Measurements from ENCODE around the gene EFHD1.
"Not testable (repeated sequence)": the region's sequence is repeated elsewhere in the genome, so short reads cannot be mapped to it uniquely, and the experiment has no call there.

The EFHD1 gene

GRCh38 chr2:232653441-232653840 is 20.0 kb downstream of the EFHD1 start:
- DNase-seq, result no peak

GRCh38 chr2:232655392-232655791 is 22.0 kb downstream of the EFHD1 start:
- no peak for DNase-seq

GRCh38 chr2:232658217-232658785 is 24.9 kb downstream of the EFHD1 start:
- DNase-seq, result no peak

- DNase-seq, result no peak
Measured at GRCh38 chr2:232659359-232659758, 26.0 kb downstream of the EFHD1 start.

- DNase-seq, result no peak
Measured at GRCh38 chr2:232662486-232663260, 29.3 kb downstream of the EFHD1 start.

GRCh38 chr2:232666051-232666805 is 32.8 kb downstream of the EFHD1 start:
- no peak for DNase-seq

GRCh38 chr2:232667989-232668583 is 34.7 kb downstream of the EFHD1 start:
- peak; percentile 72 to 87 for DNase-seq

- peak in 1 of 2 experiments; percentile 44 for DNase-seq
Measured at GRCh38 chr2:232668805-232669444, 35.5 kb downstream of the EFHD1 start.

- DNase-seq, result no peak
Measured at GRCh38 chr2:232672588-232672987, 39.2 kb downstream of the EFHD1 start.

- DNase-seq, result peak; percentile 75 to 86
Measured at GRCh38 chr2:232674491-232674890, 41.1 kb downstream of the EFHD1 start.

- DNase-seq, result no peak
Measured at GRCh38 chr2:232675381-232675780, 42.0 kb downstream of the EFHD1 start.

GRCh38 chr2:232680006-232680405 is 46.6 kb downstream of the EFHD1 start:
- no peak for DNase-seq

GRCh38 chr2:232681527-232681926 is 48.1 kb downstream of the EFHD1 start:
- DNase-seq, result no peak

GRCh38 chr2:232683368-232683767 is 50.0 kb downstream of the EFHD1 start:
- DNase-seq, result no peak

- DNase-seq, result not testable (repeated sequence)
Measured at GRCh38 chr2:232685391-232685790, 52.0 kb downstream of the EFHD1 start.

- no peak for DNase-seq
Measured at GRCh38 chr2:232687382-232688160, 54.2 kb downstream of the EFHD1 start.

- no peak for DNase-seq
Measured at GRCh38 chr2:232688201-232688600, 54.8 kb downstream of the EFHD1 start.

GRCh38 chr2:232689152-232689910 is 55.9 kb downstream of the EFHD1 start:
- peak; percentile 60 to 83 for DNase-seq

GRCh38 chr2:232691117-232691516 is 57.7 kb downstream of the EFHD1 start:
- DNase-seq, result not testable (repeated sequence)

- DNase-seq, result no peak
Measured at GRCh38 chr2:232693344-232693743, 59.9 kb downstream of the EFHD1 start.

- no peak for DNase-seq
Measured at GRCh38 chr2:232696609-232697058, 63.2 kb downstream of the EFHD1 start.
